ENCODE data around the gene DNAJB13. TPM values are rescaled to one million over a fixed set of nuclear protein-coding genes. Genes with fewer than 3 reads are reported as not detected.

The DNAJB13 gene
- polyA plus RNA-seq, 2 donors = not detected

GRCh38 chr11:74019104-74019738, 68.4 kb downstream of the DNAJB13 start:
- peaks cover 6 to 8% of the 10 kb centered on the region in 2 donors for H3K4me1 ChIP-seq (ENCODE audit: control insufficient read depth in 2 of 2, insufficient read depth in 2 of 2, low read length in 1 of 2)
- H3K9me3 ChIP-seq (ENCODE audit: control insufficient read depth in 2 of 2, insufficient read depth in 1 of 2, low read depth in 1 of 2, low read length in 1 of 2) = no peaks in the 10 kb centered on the region
- H3K27ac ChIP-seq (ENCODE audit: low read depth in 2 of 2, low read length in 1 of 2) = peak overlapping the region; percentile 45 to 58
- peaks cover 0 to 3% of the 10 kb centered on the region in 2 donors for H3K36me3 ChIP-seq (ENCODE audit: control insufficient read depth in 2 of 2, insufficient read depth in 2 of 2, low read length in 1 of 2)
- H3K27me3 ChIP-seq (ENCODE audit: control insufficient read depth in 1 of 2, insufficient read depth in 2 of 2, low read length in 2 of 2) = no peaks in the 10 kb centered on the region
- 49 to 76% methylated on average over 4 of the region's 4 CpGs for WGBS, 2 donors
- no peak overlapping the region for H3K4me3 ChIP-seq (ENCODE audit: low read depth in 1 of 2, low read length in 2 of 2)

DNA sequence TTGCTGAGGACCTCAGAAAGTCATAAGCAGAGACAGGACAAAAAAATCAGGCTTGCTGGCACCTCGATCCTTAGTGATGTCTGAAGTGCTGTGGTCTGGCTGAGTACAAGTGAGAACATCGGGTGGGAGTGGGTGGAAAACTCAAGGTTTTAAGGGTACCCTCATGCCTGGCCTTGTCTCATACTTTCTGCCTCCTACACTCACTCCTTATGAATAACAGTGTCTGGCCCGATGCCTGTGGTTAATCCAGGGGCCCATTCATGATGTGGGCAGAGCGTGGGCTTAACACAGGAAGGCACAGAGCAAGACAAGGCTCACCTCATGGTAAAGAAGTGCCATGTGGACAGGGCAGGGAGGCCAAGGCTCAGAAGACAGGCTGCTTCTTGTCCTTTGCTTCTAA, 69.0 kb downstream of the DNAJB13 start:
- Histone ChIP-seq H3K4me3 (ENCODE audit: low read depth in 1 of 2, low read length in 2 of 2) (no peak overlapping the region), H3K27ac (ENCODE audit: low read depth in 2 of 2, low read length in 1 of 2) (peak overlapping the region in 1 of 2 donors; percentile 47), H3K27me3 (ENCODE audit: control insufficient read depth in 1 of 2, insufficient read depth in 2 of 2, low read length in 2 of 2) (no peaks in the 10 kb centered on the region), H3K36me3 (ENCODE audit: control insufficient read depth in 2 of 2, insufficient read depth in 2 of 2, low read length in 1 of 2) (peaks cover 0 to 3% of the 10 kb centered on the region in 2 donors), H3K4me1 (ENCODE audit: control insufficient read depth in 2 of 2, insufficient read depth in 2 of 2, low read length in 1 of 2) (peaks cover 6 to 7% of the 10 kb centered on the region in 2 donors), H3K9me3 (ENCODE audit: control insufficient read depth in 2 of 2, insufficient read depth in 1 of 2, low read depth in 1 of 2, low read length in 1 of 2) (no peaks in the 10 kb centered on the region)
- 45 to 64% methylated on average over 4 of the region's 4 CpGs for WGBS, 2 donors

Other genes with a start within 250 kb of the DNAJB13 start
- gene RAB6A, start 190.0 kb upstream of the DNAJB13 start, polyA plus RNA-seq = 10 to 100 TPM; 59.4 to 73.2 TPM
- 10 to 100 TPM; 26.2 to 31.3 TPM for gene MRPL48, start 163.2 kb upstream of the DNAJB13 start, polyA plus RNA-seq
- 10 to 100 TPM; 53.2 to 70.9 TPM for gene COA4, start 74.2 kb upstream of the DNAJB13 start, polyA plus RNA-seq
- 1 to 10 TPM; 6.2 to 9.5 TPM for gene PAAF1, start 74.0 kb upstream of the DNAJB13 start, polyA plus RNA-seq
- gene UCP2, start 31.8 kb downstream of the DNAJB13 start, polyA plus RNA-seq = 1 to 10 TPM; 3.0 to 5.0 TPM
- gene UCP3, start 58.1 kb downstream of the DNAJB13 start, polyA plus RNA-seq = 1 to 10 TPM in 1 of 2 donors, under 1 TPM in 1; 0.41 to 1.4 TPM
- gene C2CD3, start 220.0 kb downstream of the DNAJB13 start, polyA plus RNA-seq = 1 to 10 TPM; 5.4 to 6.4 TPM
- 10 to 100 TPM; 25.9 to 27.0 TPM for gene PPME1, start 220.3 kb downstream of the DNAJB13 start, polyA plus RNA-seq

Data from esophagus (tissue), 2 donors.